Activated naive CD8-positive, alpha-beta T cell treated with anti-CD3 and anti-CD28 coated beads, Interleukin-2, amount 50 U/mL, for 16 hours (primary cell): Measurements from ENCODE around the gene CALML4.
"Not testable (repeated sequence)": the region's sequence is repeated elsewhere in the genome, so short reads cannot be mapped to it uniquely, and the experiment has no call there.

Source experiments
- DNase-seq: peaks from one replicate; pipeline ENCODE4 v3.0.0-alpha.2; 2020; ENCODE audit warnings: low read depth, low spot score

Gene CALML4

GRCh38 chr15:68208136-68208535 lies 3.0 kb upstream of the CALML4 start:
- DNase-seq = no peak

- no peak for DNase-seq
Observed at GRCh38 chr15:68207176-68207935, 2.2 kb upstream of the CALML4 start.

GRCh38 chr15:68206711-68207151 lies 1.6 kb upstream of the CALML4 start:
- no peak for DNase-seq

GRCh38 chr15:68205954-68206539 lies 915 bp upstream of the CALML4 start:
- DNase-seq = no peak

GRCh38 chr15:68205558-68205944 lies 419 bp upstream of the CALML4 start:
- DNase-seq = no peak

- DNase-seq = no peak
Observed at GRCh38 chr15:68204361-68204760, 771 bp downstream of the CALML4 start.

GRCh38 chr15:68203956-68204355 lies 1.2 kb downstream of the CALML4 start:
- DNase-seq = no peak

GRCh38 chr15:68203486-68203885 lies 1.6 kb downstream of the CALML4 start:
- DNase-seq = no peak

GRCh38 chr15:68202994-68203393 lies 2.1 kb downstream of the CALML4 start:
- not testable (repeated sequence) for DNase-seq

- no peak for DNase-seq
Observed at GRCh38 chr15:68201879-68202261, 3.3 kb downstream of the CALML4 start.

- DNase-seq = no peak
Observed at GRCh38 chr15:68201153-68201878, 3.8 kb downstream of the CALML4 start.

- DNase-seq = no peak
Observed at GRCh38 chr15:68200016-68200861, 4.9 kb downstream of the CALML4 start.

- no peak for DNase-seq
Observed at GRCh38 chr15:68199340-68199739, 5.8 kb downstream of the CALML4 start.

- DNase-seq = no peak
Observed at GRCh38 chr15:68197661-68198437, 7.3 kb downstream of the CALML4 start.

- no peak for DNase-seq
Observed at GRCh38 chr15:68197170-68197492, 8.0 kb downstream of the CALML4 start.

GRCh38 chr15:68196445-68197169 lies 8.5 kb downstream of the CALML4 start:
- no peak for DNase-seq

GRCh38 chr15:68195336-68196112 lies 9.6 kb downstream of the CALML4 start:
- no peak for DNase-seq

- DNase-seq = no peak
Observed at GRCh38 chr15:68192804-68193486, 12.2 kb downstream of the CALML4 start.

GRCh38 chr15:68192117-68192516 lies 13.0 kb downstream of the CALML4 start:
- DNase-seq = no peak
